Measurements from ENCODE around the gene TMEM98.
"Not testable (repeated sequence)": the region's sequence is repeated elsewhere in the genome, so short reads cannot be mapped to it uniquely, and the experiment has no call there.

The TMEM98 gene, protein sequence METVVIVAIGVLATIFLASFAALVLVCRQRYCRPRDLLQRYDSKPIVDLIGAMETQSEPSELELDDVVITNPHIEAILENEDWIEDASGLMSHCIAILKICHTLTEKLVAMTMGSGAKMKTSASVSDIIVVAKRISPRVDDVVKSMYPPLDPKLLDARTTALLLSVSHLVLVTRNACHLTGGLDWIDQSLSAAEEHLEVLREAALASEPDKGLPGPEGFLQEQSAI

DNA sequence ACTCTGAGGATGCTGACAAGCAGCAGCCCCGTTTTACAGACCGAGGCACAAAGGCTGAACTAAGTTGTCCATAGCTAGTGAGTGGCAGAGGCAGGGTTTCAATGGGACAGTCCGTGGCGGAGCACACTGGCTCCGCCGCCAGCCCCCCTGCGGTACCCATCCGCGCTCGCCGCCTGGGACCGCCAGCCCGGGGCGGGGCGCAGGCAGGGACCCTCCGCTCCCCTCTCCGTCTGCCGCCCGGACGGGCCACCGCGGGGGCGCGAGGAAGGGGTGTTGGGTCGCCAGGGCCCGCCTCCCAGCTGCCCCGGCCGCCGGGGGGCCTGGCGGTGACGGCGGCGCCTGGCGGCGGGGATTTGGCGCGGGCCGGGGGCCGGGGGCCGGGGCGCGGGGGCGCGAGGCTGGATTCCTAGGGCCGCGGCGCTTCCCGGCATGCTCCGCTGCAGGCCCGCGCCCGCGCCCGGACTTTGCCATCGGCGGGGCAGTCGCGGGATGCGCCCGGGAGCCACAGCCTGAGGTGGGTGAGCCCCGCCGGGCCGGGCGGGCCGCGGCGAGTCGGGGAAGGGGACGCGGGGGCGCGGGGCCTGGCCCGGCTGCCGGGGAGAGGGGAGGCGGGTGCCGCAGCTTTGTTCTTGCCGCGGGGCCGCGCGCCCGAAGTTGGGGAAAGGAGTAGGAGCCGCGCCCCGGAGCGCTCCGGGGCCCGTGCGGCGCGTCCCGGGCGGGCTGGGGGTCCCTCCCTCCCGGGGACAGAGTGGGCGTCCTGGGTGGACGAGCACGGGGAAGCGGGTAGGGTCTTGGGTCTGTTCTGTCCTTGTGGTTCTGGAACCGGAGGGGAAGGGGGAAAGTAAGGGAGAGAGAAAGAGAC is at the start of gene TMEM98:
Gene TMEM98 (plus strand): TSS at position 430 of the 862 bp plus-strand sequence. CDS start 3,376 bp downstream, outside the sequence.
- DNase-seq (ENCODE audit: low read depth in 2 of 2), result peak in 1 of 2 donors; percentile 3

DNA sequence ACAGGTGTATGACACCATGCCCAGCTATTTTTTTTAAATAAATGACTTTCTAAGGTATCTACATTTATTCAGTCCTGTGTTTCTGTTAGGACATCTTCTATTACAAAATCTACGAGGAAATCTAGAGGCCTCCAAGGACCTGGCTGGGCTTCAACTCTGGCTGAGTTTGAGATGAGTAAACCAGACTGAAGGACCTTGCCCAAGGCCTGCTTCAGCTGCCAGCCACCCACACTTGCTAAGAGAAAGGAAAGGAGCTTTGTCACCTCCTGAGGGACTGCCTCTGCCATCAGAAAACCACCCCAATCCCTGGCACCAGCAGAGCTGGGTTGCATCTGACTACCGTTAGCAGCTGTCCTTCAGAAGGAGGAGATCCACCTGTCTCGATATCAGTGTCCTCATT is 49.7 kb upstream of the TMEM98 start:
- no peak for DNase-seq (ENCODE audit: low read depth in 2 of 2)

DNA sequence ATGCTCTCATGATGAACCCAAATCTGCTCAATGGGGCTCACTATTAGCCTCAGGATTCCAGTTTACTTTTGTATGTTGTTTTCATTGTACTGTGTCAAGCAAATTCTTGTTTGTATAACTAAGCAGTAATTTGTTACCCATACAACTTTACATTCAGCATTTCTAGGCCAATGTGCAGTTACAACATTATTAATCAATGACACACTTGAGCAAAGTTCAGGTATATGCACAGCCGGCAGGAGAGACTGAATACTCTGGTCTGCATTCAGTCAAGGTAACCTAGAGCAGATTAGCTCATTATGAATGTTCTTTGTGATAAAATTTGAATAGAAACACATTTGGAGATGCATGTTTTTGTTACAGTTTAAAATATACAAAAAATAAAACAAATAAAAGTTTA is 48.8 kb upstream of the TMEM98 start:
- no peak for DNase-seq (ENCODE audit: low read depth in 2 of 2)

DNA sequence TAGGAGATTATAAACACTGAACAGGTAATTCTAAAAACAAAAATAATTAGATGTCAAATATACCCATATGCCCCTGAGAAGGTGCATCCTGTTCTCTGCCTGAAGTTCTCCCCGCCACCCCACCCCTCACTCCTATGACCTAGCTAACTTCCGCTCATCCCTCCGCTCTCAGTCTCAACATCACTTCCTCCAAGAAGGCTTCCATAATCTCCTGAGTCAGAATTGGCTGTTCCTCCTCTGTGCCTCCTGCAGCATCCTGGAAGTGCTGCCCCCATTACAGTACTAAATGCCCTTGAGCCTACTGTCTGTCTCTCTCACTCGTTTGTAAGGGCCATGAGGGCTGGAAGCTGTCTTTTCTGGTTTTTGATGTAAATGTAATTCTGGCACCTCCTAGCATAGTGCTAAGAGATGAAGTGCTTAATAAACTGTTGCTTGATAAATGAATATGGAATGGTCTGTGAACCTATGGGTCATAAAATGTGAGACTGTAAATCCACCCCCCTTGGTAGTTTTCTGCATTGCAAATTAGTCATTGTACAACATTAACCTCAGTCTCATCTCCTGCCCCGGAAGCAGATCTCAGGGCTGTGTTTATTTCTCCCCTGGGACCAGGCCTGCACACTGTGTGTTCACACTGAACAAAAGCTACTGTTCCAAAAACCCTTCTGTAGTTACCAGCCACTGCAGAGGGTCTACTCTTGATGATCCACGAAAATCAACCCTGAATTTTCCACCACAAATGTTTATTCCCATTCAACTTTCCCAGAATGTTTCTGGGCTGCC is 47.1 kb upstream of the TMEM98 start:
- no peak for DNase-seq (ENCODE audit: low read depth in 2 of 2)

DNA sequence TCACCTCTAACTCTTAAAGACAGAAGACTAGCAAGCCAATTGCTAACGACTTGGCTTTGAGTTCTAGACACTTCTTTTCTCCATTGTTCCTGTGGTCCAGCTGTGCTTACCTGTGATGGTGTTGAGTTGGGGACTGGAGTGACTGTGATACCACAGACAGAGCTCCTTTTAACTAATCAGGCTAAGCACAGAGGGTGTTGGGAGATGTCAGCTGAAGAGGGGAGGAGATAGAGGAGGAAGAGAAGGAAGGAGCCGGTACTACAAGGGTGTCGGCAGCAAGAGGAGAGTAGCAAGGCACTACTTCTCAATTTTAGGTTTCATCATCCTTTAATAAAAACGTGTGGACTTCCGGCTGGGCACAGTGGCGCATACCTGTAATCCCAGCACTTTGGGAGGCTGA is 45.9 kb upstream of the TMEM98 start:
- no peak for DNase-seq (ENCODE audit: low read depth in 2 of 2)

DNA sequence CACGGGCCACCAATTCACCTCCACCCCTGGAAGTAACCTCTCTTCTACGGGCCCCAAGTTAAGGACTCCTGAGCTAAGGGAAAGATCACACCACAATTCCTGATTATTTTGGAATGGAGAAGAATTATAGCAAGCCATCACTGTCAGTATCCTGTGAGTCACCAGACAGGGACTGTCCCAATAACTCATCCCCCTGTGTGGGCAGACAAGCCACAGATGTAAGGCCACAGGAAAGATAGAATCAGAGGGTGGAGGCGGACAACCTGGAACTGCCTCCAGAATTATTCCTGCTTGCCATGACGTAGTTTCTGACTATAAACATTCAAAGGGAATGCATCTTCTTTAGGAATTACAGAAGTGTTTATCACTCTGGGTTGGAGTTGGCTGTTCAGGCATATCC is 45.2 kb upstream of the TMEM98 start:
- DNase-seq (ENCODE audit: low read depth in 2 of 2), result no peak

DNA sequence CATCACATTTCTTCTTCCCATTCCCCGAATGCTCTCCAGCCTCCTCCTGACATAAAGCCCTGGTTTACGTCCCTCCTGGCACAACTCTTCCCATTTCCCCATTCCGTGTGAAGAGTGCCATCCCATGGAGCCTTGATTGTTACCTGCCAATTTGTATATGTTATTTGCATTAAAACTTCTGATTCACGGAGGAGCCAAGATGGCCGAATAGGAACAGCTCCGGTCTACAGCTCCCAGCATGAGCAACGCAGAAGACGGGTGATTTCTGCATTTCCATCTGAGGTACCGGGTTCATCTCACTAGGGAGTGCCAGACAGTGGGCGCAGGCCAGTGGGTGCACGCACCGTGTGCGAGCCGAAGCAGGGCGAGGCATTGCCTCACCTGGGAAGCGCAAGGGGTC is 41.0 kb upstream of the TMEM98 start:
- DNase-seq (ENCODE audit: low read depth in 2 of 2), result not testable (repeated sequence)

DNA sequence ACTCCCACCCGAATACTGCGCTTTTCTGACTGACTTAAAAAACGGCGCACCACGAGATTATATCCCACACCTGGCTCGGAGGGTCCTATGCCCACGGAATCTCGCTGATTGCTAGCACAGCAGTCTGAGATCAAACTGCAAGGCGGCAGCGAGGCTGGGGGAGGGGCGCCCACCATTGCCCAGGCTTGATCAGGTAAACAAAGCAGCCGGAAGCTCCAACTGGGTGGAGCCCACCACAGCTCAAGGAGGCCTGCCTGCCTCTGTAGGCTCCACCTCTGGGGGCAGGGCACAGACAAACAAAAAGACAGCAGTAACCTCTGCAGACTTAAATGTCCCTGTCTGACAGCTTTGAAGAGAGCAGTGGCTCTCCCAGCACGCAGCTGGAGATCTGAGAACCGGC is 40.5 kb upstream of the TMEM98 start:
- DNase-seq (ENCODE audit: low read depth in 2 of 2), result not testable (repeated sequence)

DNA sequence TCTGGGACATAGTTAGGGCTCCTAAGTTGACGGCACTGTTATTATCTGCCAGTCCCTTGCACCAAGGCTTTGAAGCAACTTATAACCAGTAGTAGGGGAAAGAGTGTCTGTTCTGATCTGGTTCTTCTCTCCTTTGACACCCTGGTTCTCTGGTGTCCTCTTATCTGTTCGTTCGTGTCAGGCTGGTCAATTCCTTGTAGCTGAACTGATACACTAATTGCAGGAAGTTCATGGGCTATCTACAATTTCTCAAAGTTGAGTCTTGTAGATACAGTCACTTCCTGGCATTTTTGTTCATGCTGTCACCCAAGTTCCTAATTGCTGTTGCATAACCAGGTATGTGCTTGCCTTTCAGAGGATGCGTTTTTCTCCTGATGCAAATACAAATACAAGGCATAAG is 33.7 kb upstream of the TMEM98 start:
- no peak for DNase-seq (ENCODE audit: low read depth in 2 of 2)

DNA sequence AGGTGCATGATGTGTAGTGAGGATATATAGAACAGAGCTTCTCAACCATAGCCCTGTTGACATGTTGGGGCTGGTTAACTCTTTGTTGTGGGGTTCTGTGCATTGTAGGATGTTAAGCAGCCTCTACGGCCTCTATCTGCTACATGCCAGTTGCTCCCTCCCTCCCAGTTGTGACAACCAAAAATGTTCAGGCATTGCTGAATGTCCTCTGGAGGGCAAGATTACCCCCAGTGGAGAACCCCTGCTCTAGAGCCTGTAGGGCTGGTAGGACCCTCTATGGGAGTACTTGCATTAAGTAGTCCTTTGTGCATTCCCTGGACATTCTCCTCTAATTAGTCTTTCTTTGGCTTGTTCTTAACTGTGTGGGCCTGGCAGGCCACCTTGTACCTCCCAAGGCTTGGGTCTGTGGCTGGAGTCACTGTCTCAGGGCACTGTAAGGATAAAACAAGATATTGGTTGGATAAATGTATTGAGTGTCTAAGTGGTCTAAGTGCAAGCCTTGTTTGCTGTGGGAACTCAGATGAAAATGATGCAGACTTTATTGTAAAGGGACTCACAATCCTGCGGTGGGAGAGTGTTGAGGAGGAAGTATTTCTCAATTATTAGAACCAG is 31.2 kb upstream of the TMEM98 start:
- no peak for DNase-seq (ENCODE audit: low read depth in 2 of 2)

DNA sequence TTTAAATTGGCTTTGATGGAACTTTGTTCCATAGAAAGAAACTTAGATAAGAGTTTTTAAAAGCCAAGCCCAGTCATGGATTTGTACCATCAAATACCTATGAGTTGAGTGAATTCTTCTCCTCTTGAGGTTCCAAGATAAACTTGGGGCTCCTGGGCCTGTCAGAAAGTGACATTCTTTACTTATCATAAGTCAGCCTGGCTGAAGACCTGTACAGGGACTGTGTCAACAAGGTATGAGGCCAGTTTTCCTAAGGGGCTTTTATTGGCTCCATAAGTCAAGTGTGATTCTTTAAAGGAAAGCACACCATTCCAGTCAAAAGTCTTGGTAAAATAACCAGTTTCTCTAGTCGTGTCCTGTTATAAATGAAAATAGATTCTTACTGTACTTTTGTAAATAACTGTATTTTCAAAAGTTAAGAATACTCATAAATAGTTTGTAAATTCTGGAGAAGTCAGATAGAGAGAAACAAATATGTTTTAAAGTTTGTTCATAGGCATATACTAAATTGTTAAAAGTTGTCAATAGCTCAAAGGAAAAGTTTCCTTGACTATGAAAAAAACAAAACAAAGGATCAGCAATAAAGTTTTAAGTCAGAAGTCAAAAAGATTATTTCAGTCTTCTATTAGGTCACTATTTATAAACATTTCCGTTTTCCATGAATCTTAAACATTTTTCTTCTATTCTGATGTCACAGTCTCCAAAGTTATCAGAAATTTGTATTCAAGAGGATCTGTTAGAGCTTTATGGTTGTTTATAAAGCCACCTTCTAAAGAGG is 28.5 kb upstream of the TMEM98 start:
- no peak for DNase-seq (ENCODE audit: low read depth in 2 of 2)

DNA sequence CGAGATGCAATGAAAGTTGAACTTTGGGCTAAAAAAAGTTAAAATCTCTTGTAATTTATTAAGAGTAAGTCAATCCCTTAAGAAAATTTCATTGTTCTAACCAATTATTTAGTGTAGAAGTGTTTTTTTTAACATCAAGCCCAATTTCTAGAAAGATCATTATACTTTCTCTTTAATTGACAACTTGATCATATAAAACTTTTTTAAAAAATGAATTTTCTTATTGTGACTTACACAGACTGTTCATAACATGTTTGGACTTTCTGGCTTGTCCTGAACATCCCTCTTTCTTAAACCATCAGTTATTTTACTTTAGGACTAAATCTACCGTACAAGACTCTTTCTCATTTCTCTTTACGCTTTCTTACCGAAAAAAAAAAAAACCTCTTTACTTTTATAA is 26.2 kb upstream of the TMEM98 start:
- DNase-seq (ENCODE audit: low read depth in 2 of 2), result no peak

DNA sequence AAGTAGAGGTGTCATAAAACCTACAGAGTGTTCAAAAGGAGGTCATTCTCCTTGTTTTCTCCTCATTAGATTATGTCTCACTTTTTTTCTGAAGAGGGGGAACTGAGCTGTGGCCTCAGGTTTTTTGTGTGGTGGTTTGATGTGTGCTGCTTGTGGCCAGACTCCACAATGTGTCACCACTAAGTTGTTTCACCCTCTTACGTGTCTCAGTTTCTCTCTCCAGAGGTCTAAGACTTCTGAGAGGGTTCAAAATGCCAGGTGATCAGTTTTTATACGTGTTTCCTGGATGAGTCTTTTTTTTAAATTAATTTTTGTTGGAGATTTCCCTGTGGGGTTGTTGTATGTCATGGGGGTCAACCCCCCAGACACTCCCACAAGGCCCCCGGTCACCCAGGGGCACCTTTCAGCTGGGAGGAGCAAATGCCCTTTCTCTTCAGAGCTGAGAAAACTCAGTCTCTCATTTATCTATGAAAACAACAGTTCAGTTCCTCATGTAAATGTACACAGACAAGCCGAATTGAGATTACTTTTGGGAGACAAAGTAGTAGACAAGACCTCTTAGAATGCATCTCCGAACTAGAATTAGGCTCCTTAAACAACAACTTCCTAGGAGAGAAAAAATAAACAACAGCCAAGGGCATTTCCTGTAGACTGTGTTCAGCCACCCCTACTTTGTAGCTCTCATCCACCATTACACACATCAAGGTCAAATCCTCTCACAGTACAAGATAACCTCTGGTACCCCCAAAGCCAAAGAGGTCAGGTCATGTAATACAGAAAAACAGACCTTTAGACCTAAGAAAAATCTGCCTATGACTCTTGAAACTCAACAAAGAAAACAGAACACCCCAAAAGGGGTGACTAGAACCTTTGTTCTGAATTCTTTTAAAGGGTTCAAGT is 23.9 kb upstream of the TMEM98 start:
- no peak for DNase-seq (ENCODE audit: low read depth in 2 of 2)

DNA sequence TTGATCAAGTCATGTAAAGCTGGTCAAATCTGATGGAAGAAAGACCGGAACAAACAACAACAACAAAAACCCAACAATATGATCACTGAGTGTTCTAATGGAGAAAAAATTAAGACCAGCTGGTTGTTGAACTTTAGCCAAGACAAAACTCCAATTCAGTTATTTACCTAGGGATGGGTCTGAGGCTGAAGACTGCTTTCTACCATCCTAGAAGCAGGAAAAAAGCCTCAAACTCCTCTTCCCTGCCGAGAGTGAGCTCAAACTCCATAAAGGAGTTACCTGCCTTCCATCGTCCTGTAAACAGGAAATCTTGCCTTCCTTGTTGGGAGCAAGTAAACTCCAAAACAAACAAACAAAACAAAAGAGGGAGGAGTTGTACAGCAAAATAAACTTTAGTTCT is 23.1 kb upstream of the TMEM98 start:
- DNase-seq (ENCODE audit: low read depth in 2 of 2), result no peak

DNA sequence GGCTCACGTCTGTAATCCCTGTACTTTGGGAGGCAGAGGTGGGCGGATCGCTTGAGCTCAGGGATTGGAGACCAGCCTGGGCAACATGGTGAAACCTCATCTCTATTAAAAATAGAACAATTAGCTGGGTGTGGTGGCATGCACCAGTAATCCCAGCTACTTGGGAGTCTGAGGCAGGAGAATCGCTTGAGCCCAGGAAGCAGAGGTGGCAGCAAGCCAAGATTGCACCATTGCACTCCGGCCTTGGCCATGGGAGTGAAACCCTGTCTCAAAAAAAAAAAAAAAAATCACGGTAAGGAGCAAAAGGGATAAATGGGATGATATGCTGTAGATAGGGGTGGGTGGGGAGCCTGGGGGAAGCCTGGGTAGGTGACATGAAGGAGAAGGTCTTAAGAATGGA is 20.4 kb upstream of the TMEM98 start:
- no peak for DNase-seq (ENCODE audit: low read depth in 2 of 2)

DNA sequence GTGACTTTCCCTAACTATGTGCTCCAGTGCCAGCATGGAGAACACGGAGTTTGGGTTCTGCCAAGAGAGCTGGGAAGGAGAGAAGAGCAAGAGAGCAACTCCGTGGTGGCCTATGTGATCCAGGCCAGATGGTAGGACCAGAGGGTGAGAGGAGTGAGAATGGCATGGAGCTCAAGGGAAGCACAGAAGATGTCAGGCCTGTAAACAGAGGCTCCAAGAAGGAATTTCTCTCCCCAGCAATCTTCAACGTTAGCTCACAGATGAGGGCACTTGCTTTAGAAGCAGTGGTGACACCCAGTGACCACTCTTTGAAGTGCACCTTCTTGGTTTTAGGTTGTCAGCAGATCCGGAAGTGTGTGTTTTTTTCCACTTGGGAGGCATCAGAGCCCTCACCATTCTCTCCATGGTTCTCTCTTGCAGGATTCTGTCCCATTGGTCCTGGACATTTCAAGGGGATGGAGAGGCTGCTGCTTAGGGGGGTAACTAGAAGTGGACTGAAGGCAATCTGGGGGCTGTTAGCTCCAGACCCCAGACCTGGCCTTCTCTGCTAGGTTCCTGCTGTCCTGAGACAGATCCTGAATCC is 18.1 kb upstream of the TMEM98 start:
- peak; percentile 6 to 15 for DNase-seq (ENCODE audit: low read depth in 2 of 2)

DNA sequence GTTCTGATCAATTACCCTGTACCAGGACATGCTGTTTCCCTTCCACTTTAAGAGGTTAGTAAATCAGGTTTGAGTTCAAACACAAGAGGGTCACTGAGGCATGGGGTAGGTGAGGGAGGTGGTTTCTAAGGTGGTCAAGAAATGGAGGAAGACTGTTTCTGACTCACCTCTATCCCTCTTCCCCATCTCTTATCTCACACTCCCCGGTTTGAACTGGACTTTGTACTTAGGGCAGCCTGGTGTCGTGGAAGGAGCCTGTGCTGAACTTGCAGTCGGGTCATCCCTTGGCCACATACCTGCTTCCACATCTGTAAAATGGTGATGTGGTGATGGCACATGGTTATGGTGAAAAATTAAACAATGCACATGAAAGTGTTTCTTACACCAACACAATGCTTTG is 17.2 kb upstream of the TMEM98 start:
- DNase-seq (ENCODE audit: low read depth in 2 of 2), result no peak

DNA sequence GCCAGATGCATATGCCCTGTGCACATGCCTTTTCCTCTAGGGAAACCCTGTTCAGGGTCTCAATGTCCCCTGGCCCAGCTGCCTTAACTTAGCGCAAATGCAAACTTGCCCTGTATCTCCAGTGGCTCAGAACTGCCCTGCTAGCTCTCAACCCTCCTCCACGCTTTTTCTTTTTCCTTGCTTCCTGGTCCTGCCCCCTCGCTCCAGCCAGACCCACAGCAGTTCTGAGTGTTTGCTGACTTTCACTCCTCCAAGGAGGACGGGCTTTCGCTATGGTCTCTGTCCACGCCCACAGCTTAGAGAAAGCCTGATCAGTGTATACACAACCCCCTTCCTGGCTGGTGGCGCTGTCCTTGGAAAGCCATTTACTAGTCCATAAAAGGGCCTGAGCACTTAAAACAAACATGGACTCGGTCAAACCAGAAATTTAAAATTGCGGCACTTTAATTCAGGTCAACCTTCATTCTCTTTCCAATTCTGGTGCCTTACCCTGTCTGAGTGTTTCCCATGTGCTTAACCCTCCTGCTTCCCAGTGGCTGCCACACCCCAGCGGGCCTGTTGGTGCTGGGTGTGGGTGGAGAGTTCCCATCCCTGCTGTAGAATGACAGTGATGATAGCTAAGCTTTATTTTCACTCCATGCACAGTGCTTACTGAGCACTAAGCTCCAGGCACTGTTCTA is 15.6 kb upstream of the TMEM98 start:
- no peak for DNase-seq (ENCODE audit: low read depth in 2 of 2)

DNA sequence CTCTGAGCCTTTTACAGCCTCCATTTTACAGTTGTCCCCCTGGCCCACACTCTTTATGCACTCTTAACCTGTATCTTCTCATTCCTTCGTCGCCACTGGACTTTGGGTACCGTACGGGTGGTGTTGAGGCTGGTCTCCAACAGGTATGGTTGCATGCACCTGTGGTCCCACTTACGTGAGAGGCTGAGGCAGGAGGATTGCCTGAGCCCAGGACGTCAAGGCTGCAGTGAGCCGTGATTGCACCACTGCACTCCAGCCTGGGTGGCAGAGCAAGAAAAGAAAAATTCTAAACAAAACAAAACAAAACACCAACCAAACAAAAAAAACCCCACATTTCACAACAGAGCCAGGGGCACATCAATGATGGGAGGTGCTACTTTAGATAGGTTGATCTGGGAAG is 14.4 kb upstream of the TMEM98 start:
- DNase-seq (ENCODE audit: low read depth in 2 of 2), result no peak

All from stimulated activated CD4-positive, alpha-beta T cell treated with anti-CD3 and anti-CD28 coated beads, Interleukin-1b, Interleukin-23, amount 100 ng/mL, for 4 hours (primary cell).